NOMO-1 (cell line): Measurements from ENCODE around the gene CDIP1.

Experiments used
- DNase-seq, 2 experiments: peaks; one replicate each; lab custom pipeline; 2025; ENCODE audit not compliant: unreplicated experiment in 2 of 2; lab: John Stamatoyannopoulos, UW

The CDIP1 gene

DNA sequence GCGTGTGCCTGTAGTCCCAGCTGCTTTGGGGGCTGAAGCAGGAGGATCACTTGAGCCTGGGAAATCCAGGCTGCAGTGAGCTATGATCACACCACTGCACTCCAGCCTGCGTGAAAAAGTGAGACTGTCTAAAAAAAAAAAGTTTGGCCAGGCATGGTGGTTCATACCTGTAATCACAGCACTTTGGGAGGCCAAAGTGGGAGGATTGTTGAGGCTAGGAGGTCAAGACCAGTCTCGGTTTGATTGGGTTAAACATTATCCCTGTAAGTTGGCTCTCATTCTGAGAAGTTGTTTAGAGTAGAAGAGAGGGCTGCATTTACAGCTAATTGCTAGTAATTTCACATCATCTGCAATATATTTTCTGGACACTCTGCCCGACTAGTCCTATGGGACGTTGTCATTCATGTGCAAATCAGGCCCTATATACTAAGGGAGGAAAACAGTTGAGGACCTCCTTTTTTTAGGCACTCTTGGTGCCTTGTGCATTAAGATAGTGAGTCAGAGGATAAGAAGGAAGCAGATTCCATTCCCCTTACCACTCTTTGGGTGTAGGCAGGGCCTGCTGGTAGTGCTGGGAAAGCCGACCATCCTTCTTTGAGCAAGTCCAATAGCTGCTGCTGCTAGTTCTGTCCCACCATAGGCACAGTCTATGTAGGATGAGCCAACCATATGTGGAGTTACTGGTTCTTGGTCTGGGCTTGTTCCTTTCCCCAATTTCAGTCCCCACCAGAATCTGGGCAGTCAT lies 43.7 kb downstream of the CDIP1 start:
- no peak for DNase-seq

DNA sequence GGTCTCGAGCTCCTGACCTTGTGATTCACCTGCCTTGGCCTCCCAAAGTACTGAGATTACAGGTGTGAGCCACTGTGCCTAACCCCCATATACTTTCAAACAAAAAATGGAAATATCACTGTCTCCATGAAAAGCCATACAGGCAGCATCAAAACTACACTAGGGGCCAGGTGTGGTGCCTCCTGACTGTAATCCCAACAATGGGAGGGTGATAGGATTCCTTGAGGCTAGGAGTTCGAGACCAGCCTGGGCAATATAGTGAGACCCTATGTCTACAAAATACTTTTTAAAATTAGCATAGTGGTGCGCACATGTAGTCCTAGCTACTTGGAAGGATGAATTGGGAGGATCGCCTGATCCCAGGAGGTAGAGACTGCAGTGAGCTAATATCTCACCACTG lies 46.7 kb downstream of the CDIP1 start:
- DNase-seq = no peak

GRCh38 chr16:4489030-4489429 lies 49.5 kb downstream of the CDIP1 start:
- DNase-seq = no peak

DNA sequence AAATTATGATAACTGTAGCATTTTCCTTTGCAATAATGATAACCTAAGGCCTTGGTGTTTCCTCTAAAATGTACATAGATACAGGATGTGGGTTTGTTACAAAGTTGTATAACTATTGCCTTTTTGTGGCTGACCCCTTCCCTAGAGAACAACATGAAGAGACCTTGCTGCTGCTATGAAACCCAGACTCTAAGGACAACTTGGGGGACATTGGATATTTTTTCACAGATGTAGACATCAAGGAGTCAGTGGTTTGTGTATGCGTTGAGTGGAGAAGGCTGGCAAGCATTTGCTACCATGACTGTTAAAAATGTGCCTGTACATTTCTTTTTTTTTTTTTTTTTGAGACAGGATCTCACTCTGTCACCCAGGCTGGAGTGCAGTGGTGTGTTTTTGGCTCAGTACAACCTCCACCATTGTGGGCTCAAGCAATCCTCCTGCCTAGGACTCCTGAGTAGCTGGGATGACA lies 50.0 kb downstream of the CDIP1 start:
- DNase-seq = no peak

DNA sequence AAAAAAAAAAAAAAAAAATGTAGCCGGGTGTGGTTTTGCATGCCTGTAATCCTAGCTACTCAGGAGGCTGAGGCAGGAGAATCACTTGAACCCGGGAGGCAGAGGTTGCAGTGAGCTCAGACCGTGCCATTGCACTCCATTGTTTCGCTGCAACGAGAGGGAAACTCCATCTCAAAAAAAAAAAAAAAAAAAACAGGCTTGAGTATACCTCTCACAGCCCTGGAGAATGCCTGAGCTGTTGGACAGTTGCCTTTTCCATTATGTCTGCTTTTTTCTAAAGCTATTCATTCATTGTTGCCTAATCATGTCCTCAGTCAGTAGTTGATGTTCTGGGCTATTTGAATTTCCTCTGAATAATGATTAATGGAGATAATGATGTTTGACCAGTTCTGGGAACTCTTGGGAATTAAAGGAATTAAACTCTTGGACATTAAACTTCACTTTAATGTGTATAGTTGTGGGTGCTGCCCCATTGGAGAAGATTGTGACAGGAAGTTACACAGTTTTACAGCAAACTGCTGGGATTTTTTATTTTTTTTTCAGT lies 50.5 kb downstream of the CDIP1 start:
- no peak for DNase-seq

DNA sequence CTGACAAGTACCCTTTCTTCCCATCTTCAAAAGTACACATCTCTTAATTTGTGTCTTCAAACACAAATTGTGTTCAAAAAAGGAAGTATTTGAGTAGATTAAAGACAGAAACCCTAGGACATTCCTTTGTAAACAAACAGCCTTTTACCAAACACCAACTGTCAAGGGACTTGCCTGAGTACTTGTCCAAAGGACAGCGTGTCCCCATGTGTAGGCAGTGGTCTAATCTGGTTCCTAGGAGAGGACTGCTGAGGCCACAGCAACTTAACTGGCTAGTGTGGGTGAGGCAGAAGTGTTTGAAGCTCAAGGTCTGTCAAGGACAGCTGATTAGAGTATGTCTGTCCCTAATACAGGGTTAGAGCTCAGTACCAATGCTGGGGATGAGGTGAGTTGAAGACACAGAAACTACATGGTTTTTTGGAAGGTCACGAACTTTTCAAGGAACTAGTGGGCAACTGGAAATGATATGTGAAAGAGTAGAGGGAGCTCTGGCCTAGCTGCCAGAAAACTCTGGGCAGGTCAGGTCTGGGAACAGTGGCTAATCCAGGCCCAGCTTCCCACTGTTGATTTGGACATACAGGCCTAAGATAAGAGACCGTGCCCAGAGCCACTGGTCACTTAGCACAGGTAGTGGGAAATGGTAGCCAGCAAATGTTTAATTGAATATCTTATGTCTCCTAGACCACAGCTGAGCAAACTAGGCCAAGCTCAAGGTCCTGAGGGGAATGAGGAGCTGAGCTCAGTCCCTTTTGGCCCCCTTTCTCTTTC lies 52.3 kb downstream of the CDIP1 start:
- no peak for DNase-seq

GRCh38 chr16:4481963-4482362 lies 56.6 kb downstream of the CDIP1 start:
- no peak for DNase-seq

- DNase-seq = no peak
Measured at GRCh38 chr16:4481526-4481925, 57.0 kb downstream of the CDIP1 start.

DNA sequence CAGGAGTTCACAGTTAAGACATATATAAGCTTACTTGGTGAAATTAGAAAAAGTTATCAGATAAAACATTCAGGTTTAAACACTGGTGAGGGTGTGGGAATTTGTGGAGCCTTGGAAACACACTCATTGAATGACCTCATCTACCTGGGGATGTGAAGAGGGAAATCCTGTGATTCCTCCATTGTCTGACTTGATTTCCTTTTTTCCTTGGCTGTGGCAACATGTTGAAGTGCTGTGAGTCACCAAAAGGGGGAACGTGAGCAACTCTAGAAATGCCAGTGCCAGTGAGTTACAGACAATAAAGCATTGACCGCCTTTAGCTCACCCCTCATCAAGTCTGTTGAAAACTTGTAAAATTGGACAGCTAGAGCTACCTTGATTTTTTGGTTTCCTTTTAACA lies 60.6 kb downstream of the CDIP1 start:
- DNase-seq = peak; percentile 46

DNA sequence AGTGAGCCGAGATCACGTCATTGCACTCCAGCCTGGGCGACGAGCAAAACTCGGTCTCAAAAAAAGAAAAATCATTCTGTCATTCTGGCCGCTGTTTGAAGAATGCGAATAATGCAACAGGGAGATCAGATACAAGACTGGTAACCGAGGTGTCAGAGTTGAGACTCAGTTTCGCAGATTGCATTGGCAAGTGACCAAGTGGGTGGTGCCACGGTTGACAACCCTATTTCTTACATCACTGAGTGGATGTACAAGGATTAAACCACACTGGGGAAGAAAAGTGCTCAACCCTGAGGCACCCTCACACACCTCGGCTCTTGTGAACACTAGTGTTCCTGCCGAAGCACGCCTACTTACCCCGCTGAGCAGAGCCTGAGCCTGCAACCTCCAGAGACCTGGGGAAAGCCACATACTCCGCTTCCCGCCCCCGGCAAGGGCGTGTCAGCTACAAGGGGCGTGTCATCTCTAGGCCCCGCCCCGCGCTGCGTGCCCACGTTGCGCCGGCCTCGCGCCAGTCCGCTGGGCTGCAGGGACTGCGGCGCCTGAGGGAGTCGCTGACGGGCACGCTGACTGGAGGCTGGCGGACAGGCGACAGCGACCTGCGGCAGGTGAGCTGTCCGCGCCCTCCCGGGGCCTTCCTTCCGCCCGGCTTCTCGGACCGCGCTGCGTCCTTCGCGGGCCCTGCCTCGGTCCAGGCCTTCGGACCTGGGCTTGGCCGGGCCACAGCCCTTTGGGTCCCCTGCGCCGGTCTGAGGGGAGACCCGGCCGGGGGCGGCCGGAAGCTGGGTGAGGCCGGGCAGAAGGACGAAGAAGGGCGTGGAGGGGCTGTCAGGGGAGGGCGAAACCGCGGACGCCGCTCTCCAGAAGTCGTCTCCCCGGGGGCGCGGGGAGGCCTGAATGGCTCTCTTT lies 62.4 kb downstream of the CDIP1 start, which contains the start of gene HMOX2:
HMOX2 (plus strand) TSS at position 519 of the 909 bp plus-strand sequence. CDS start 29,127 bp downstream, outside the sequence.
- peak; percentile 88 to 95 for DNase-seq

DNA sequence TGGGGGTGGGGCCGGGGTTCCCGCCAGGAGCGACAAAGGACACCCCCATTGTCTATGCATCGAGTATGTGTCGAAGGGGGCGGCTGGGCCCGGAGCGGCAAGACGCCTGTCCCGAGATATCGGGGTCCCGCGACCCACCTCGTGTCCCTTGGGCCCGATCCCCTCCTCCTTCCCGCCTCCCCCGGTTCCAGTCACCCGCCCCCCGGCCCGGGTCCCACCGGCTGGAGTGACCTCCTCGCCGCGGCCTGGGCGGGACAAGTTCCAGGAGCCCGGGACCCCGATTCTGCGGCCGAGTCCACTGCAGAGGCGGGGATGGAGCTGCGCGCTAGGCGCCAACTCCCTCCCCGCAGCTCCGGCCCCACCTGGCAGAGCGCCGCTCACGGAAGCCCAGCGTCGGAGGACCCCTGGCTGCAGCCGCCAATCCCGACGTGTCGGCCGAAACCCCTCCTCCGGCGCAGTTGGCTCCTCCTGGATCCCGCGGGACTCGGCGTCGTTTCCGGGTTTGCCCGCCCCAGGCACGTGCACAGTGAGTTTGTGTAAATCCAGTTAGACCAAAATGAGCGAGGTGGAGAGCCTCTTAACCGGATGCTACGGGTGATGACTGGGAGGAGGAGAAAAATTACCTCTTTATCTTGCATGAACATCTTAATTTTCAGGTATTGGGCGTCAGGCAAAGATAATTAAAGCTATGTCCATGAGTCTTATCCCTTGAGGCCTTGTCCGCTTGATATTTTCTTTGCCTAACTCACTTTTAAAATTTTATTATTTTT lies 64.2 kb downstream of the CDIP1 start, which contains the start of gene NMRAL1:
NMRAL1 (minus strand) TSS at position 434 of the 770 bp plus-strand sequence. CDS start 493 bp downstream, outside the sequence.
- peak; percentile 91 to 95 for DNase-seq

- no peak for DNase-seq
Measured at GRCh38 chr16:4472880-4473279, 65.7 kb downstream of the CDIP1 start.

- no peak for DNase-seq
Measured at GRCh38 chr16:4471869-4472268, 66.7 kb downstream of the CDIP1 start.

GRCh38 chr16:4468972-4469371 lies 69.6 kb downstream of the CDIP1 start:
- DNase-seq = no peak

- no peak for DNase-seq
Measured at GRCh38 chr16:4467916-4468315, 70.7 kb downstream of the CDIP1 start.

DNA sequence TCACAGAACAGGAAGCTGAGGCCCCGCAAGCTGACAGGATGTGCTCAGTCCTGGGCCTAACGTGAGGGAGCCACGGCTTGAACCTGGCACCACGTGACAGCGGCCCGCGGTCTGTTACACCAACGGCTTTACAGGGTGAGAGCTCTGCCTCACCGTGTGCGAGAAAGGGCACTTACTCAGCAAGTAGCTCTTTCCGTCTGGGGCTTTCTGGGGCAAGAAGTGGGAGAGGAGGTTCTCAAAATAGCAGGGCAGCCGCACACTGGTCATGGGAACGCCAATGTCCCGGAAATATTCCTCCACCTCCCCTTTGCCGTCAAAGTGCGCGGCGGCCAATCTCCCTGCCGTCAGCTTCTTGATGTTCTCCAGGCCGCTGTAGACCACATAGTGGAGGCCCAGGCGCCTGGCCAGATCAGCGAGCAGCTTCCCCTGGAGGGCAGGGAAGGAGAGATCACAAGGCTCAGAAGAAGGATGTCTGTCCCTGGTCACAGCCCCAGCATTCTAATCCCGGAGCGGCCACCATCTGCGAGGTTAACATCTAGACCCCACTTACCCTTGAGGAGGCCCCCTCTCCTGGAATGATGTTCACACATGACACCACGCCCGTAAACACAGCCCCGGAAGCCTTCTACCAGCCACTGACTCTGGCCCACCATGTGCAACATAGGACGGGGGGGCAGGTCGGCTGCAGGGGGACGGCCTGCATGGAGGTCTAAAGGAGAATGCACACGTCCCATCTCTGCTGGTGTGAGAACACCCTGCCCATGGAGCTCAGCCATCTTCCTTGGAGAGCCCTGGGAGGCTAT lies 72.4 kb downstream of the CDIP1 start:
- no peak for DNase-seq

DNA sequence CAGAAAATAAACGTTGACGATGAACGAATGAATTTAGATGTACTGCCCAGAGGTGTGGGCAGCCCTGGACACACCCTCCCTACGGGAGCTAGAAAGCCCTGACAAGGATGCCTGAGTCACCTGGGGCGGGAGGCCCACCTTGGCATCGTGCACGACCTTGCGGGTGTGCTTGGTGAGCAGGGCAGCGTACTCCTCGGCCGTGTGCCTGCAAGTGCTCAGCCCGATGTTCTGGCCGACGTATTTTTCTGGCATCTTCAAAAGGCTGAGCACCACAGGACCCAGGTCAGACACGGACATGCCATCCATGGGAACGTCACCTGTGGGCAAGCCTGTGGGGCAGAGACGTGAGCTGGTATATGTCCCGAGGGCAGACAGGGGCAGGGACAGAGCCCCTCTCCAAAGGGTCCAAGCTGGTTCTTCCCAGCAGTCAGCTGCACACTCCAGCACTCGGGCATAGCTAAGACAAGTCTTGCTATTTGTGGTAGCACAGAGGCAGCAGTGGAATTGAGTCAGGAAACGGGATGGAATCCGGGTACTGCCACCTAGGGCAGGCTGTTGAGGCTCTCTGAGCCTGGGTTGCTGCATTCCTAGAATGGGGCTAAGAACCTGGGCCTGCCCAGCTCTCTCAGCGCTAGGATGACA lies 74.9 kb downstream of the CDIP1 start:
- no peak for DNase-seq

GRCh38 chr16:4461250-4462085 lies 77.1 kb downstream of the CDIP1 start:
- DNase-seq = no peak
